ENCODE measurements around the gene CBARP. TPM values are rescaled to one million over a fixed set of nuclear protein-coding genes. Genes with fewer than 3 reads are reported as not detected.

CBARP gene
- total and polyA plus RNA-seq, 9 of the 15 experiments (the other 6 are each of a cell fraction or from before 2014, with no cell fraction given), result 0.03 to 8.9 (median 1.2) TPM; not detected in 1

DNA sequence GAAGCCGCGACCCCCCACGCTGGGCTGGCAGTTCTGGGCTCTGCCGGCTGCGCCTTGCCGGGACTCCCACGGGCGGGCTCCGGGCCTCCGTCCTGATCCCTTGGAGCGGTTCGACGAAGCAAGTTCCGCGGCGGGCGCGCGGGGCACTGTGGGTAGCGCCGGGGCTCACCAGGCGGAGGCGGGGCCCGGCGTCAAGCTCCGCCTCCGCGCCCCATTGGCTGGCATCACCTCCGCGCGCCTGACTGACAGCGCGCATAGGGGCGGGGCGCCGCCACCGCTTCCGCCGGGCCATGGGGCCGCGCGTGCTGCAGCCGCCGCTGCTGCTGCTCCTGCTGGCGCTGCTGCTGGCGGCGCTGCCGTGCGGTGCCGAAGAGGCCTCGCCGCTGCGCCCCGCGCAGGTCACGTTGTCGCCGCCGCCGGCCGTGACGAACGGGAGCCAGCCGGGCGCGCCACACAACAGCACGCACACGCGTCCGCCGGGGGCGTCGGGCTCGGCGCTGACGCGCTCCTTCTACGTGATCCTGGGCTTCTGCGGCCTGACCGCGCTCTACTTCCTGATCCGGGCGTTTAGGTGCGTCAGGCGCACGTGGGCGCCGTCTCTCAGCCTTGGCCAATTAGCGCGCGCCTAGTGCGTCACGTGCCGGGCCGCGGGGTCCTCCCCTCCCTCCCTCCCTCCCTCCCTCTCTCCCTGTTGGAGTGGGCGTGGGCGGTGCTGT is 37.6 kb upstream of the CBARP start, which contains the start of gene FAM174C (continued):
- TF ChIP-seq, protein P1, sequence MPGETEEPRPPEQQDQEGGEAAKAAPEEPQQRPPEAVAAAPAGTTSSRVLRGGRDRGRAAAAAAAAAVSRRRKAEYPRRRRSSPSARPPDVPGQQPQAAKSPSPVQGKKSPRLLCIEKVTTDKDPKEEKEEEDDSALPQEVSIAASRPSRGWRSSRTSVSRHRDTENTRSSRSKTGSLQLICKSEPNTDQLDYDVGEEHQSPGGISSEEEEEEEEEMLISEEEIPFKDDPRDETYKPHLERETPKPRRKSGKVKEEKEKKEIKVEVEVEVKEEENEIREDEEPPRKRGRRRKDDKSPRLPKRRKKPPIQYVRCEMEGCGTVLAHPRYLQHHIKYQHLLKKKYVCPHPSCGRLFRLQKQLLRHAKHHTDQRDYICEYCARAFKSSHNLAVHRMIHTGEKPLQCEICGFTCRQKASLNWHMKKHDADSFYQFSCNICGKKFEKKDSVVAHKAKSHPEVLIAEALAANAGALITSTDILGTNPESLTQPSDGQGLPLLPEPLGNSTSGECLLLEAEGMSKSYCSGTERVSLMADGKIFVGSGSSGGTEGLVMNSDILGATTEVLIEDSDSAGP (CRISPR knock-in tag; IDR thresholded peaks at IDR 0.05), result no peak
- no peak for TF ChIP-seq TAF15 (IDR thresholded peaks at IDR 0.05; ENCODE audit: low read depth, low read length)
- no peak for TF ChIP-seq MAFF (IDR thresholded peaks at IDR 0.05; ENCODE audit: low read length)
- peak; percentile 83; the same call in 1 of the 2 replicates for TF ChIP-seq ZNF644 (tag; IDR thresholded peaks at IDR 0.05; ENCODE audit: low read depth)
- TF ChIP-seq SNRNP70 (optimal IDR thresholded peaks at IDR 0.05; ENCODE audit: low read depth, low read length), result no peak
- TF ChIP-seq ZFX (CRISPR knock-in tag; IDR thresholded peaks at IDR 0.05), result peak; percentile 81
- TF ChIP-seq NR1H2 (CRISPR knock-in tag; IDR thresholded peaks at IDR 0.05), result no peak
- TF ChIP-seq, protein P2, sequence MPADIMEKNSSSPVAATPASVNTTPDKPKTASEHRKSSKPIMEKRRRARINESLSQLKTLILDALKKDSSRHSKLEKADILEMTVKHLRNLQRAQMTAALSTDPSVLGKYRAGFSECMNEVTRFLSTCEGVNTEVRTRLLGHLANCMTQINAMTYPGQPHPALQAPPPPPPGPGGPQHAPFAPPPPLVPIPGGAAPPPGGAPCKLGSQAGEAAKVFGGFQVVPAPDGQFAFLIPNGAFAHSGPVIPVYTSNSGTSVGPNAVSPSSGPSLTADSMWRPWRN (IDR thresholded peaks at IDR 0.05; ENCODE audit: low read depth), result no peak
- TF ChIP-seq MED1 (CRISPR knock-in tag; IDR thresholded peaks at IDR 0.05; ENCODE audit: borderline replicate concordance), result no peak; the same call in 1 of the 2 replicates
- no peak for TF ChIP-seq ZNF780A (CRISPR knock-in tag; IDR thresholded peaks at IDR 0.05)
- no peak for TF ChIP-seq PRMT5 (CRISPR knock-in tag; IDR thresholded peaks at IDR 0.05)
- TF ChIP-seq ZNF75A (CRISPR knock-in tag; IDR thresholded peaks at IDR 0.05), result peak; percentile 64
- TF ChIP-seq KAT2B (IDR thresholded peaks at IDR 0.05; ENCODE audit: low read depth, low read length), result no peak
- no peak for TF ChIP-seq GATA2 (CRISPR knock-in tag; IDR thresholded peaks at IDR 0.05)
- no peak for TF ChIP-seq SMARCB1 (IDR thresholded peaks at IDR 0.05; ENCODE audit: insufficient read length, low read depth)
- TF ChIP-seq, protein P3, sequence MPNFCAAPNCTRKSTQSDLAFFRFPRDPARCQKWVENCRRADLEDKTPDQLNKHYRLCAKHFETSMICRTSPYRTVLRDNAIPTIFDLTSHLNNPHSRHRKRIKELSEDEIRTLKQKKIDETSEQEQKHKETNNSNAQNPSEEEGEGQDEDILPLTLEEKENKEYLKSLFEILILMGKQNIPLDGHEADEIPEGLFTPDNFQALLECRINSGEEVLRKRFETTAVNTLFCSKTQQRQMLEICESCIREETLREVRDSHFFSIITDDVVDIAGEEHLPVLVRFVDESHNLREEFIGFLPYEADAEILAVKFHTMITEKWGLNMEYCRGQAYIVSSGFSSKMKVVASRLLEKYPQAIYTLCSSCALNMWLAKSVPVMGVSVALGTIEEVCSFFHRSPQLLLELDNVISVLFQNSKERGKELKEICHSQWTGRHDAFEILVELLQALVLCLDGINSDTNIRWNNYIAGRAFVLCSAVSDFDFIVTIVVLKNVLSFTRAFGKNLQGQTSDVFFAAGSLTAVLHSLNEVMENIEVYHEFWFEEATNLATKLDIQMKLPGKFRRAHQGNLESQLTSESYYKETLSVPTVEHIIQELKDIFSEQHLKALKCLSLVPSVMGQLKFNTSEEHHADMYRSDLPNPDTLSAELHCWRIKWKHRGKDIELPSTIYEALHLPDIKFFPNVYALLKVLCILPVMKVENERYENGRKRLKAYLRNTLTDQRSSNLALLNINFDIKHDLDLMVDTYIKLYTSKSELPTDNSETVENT (CRISPR knock-in tag; IDR thresholded peaks at IDR 0.05), result peak; percentile 88
- TF ChIP-seq RBFOX2 (IDR thresholded peaks at IDR 0.05; ENCODE audit: low read depth, low read length), result peak; percentile 81
- TF ChIP-seq FIP1L1 (IDR thresholded peaks at IDR 0.05; ENCODE audit: low read depth, low read length, poor library complexity, severe bottlenecking), result peak; percentile 89
- TF ChIP-seq, protein P4, sequence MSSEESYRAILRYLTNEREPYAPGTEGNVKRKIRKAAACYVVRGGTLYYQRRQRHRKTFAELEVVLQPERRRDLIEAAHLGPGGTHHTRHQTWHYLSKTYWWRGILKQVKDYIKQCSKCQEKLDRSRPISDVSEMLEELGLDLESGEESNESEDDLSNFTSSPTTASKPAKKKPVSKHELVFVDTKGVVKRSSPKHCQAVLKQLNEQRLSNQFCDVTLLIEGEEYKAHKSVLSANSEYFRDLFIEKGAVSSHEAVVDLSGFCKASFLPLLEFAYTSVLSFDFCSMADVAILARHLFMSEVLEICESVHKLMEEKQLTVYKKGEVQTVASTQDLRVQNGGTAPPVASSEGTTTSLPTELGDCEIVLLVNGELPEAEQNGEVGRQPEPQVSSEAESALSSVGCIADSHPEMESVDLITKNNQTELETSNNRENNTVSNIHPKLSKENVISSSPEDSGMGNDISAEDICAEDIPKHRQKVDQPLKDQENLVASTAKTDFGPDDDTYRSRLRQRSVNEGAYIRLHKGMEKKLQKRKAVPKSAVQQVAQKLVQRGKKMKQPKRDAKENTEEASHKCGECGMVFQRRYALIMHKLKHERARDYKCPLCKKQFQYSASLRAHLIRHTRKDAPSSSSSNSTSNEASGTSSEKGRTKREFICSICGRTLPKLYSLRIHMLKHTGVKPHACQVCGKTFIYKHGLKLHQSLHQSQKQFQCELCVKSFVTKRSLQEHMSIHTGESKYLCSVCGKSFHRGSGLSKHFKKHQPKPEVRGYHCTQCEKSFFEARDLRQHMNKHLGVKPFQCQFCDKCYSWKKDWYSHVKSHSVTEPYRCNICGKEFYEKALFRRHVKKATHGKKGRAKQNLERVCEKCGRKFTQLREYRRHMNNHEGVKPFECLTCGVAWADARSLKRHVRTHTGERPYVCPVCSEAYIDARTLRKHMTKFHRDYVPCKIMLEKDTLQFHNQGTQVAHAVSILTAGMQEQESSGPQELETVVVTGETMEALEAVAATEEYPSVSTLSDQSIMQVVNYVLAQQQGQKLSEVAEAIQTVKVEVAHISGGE (CRISPR knock-in tag; IDR thresholded peaks at IDR 0.05), result peak in 1 of 3 experiments; percentile 70; a peak in 2 of 6 replicates
- no peak for TF ChIP-seq FUS (optimal IDR thresholded peaks at IDR 0.05; ENCODE audit: low read depth, low read length)

All from K562 (cell line).